HG02870 (cell line): ENCODE measurements around the gene SSR1.
"Not testable (repeated sequence)": the region's sequence is repeated elsewhere in the genome, so short reads cannot be mapped to it uniquely, and the experiment has no call there.

Experiments used
- ATAC-seq: cut with Tn5 transposase; IDR thresholded peaks from one replicate; pipeline ENCODE4 v1.9.1; 2021; ENCODE audit warnings: mild to moderate bottlenecking, moderate library complexity; ENCODE audit not compliant: unreplicated experiment

The SSR1 gene

GRCh38 chr6:7319406-7319805 lies 6.4 kb upstream of the SSR1 start:
- not testable (repeated sequence) for ATAC-seq

- no peak for ATAC-seq
These were observed 4.5 kb upstream of the SSR1 start for GRCh38 chr6:7317538-7317937.

DNA sequence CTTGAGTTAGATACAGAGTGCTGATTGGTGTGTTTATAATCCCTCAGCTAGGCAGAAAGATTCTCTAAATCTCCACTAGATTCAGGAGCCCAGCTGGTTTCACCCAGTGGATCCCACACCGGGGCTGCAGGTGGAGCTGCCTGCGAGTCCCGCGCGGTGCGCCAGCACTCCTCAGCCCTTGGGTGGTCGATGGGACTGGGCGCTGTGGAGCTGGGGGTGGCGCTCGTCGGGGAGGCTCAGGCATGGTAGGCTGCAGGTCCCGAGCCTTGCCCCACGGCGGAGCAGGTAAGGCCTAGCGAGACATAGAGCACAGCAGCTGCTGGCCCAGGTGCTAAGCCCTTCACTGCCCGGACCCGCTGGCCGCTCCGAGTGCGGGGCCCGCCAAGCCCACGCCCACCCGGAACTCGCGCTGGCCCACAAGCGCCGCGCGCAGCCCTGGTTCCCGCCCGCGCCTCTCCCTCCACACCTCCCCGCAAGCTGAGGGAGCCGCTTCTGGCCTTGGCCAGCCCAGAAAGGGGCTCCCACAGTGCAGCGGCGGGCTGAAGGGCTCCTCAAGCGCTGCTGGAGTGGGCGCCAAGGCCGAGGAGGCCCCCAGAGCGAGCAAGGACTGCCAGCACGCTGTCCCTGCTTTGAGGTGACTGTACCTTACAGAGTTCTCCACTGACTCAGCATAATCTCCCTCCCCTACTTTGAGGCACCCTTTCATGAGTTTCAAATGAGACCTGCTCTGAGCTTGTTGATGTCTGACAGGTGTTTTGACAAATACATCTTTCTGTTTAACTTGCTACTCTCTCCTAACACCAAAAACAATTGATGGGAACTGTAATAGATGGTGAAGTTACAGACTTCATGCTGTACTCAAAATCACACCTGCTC lies 3.9 kb upstream of the SSR1 start:
- ATAC-seq, result no peak

- ATAC-seq, result no peak
These were observed 3.0 kb upstream of the SSR1 start for GRCh38 chr6:7315948-7316365.

DNA sequence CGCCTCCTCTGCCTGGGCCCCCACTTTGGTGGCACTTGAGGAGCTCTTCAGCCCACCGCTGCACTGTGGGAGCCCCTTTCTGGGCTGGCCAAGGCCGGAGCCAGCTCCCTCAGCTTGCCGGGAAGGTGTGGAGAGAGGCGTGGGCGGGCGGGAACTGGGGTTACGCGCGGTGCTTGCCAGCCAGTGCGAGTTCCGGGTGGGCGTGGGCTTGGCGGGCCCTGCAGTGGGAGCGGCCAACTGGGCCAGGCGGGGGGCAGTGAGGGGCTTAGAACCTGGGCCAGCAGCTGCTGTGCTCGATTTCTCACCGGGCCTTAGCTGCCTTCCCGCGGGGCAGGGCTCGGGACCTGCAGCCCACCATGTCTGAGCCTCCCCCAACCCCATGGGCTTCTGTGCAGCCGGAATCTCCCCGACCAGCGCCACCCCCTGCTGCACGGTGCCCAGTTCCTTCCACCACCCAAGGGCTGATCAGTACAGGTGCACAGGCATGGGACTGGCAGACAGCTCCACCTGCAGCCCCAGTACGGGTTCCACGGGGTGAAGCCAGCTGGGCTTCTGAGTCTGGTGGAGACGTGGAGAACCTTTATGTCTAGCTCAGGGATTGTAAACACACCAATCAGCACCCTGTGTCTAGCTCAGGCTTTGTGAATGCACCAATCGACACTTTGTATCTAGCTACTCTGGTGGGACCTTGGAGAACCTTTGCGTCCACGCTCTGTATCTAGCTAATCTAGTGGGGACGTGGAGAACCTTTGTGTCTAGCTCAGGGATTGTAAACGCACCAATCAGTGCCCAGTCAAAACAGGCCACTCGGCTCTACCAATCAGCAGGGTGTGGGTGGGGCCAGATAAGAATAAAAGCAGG lies 2.3 kb upstream of the SSR1 start:
- ATAC-seq, result not testable (repeated sequence)

GRCh38 chr6:7314414-7314813 lies 1.4 kb upstream of the SSR1 start:
- no peak for ATAC-seq

DNA sequence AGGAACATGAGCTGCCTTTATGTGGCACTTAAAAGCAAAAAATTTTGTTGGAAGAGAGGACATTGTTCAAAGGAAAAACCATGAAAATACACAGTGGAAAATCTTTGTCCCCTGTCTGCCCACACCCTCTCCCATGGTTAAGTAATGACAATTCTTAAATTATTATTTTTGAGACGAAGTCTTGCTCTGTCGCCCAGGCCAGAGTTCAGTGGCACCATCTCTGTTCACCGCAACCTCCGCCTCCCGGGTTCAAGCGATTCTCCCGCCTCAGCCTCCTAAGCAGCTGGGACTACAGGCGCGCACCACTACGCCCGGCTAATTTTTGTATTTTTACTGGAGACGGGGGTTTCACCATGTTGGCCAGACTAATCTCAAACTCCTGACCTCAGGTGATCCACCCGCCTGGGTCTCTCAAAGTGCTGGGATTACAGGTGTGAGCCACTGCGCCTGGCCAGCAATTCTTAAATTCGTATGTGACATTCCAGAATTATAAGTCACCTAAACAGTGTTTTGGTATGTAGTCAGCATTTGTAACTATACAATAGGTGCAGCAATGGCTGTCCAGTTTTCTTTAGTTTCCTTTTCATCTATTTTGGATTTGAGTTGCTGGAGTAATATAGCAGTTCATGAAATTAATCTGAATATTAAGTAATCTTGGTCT lies 636 bp upstream of the SSR1 start:
- ATAC-seq, result no peak

DNA sequence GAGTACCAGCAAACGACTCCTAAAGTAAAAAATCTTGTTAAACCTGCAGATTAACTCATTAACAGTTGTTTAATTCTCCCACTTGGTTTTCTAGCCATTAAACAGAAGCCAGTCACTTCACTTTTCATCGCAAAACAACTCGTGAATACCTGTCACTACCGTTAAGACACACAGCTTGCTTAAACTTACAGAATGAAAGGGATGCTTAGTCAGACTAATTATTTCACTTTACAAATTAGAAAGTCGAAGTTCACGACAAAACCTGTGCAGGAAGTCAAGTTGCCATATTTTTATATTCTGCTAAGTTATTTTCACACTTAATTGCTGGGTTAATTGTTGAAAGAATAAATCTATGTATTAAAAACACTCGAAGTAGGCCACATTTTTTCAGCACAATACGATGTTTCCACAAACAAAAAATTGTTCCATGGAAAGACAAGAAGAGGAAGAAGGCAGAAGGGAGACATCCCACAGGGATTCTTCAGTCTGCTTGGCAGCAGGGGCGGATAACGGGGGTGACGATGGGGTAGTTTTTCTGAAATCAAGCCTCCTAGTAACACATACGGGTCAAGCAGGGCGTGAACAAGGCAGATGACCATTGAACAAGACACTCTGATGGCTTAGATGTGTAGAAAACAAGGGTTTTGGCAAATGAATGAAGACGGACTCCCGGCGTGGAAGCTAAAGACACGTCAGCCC lies 933 bp downstream of the SSR1 start:
- ATAC-seq, result peak; percentile 2

- ATAC-seq, result no peak
These were observed 1.8 kb downstream of the SSR1 start for GRCh38 chr6:7311176-7311575.

GRCh38 chr6:7309050-7309449 lies 3.9 kb downstream of the SSR1 start:
- no peak for ATAC-seq

- ATAC-seq, result no peak
These were observed 5.5 kb downstream of the SSR1 start for GRCh38 chr6:7307533-7307932.

DNA sequence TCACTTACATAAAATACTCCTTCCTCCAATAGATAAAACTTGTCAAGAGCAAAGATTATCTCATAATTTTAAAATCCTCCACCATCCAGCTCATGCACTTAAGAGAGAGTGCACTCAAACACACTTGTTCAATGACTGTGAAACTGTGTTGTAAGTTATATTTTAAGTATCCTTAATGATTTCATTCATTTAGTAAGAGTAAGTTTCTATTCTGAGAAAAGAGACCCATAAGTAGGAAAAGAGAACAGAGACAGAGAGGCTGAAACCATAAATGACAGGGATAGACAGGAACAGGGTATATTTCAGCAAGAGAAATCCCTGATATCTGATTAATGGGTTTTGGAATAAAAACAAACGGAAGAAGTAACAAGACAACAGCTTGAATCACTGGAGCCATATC lies 8.2 kb downstream of the SSR1 start:
- ATAC-seq, result no peak

GRCh38 chr6:7301702-7302101 lies 11.3 kb downstream of the SSR1 start:
- ATAC-seq, result no peak

DNA sequence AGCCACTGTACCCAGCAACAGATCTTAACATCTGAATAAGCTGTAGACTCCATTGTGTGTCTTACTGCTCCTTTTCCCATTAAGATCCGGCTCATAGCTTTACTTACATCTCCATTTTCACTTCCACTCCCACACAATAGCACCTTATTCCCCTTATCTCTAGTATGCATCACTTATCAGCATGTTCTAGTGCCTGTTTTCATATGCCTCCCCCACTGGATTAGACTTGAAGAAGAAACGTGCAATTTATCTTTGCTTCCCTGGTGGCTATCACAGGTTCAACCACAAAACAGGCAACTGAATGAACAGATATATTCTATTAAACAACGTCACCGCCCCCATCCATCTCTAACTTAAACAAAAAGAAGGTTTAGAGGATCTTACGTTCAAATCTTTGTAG lies 12.1 kb downstream of the SSR1 start:
- no peak for ATAC-seq

- no peak for ATAC-seq
These were observed 14.9 kb downstream of the SSR1 start for GRCh38 chr6:7298113-7298512.

- ATAC-seq, result no peak
These were observed 16.4 kb downstream of the SSR1 start for GRCh38 chr6:7296602-7297001.

GRCh38 chr6:7295916-7296315 lies 17.1 kb downstream of the SSR1 start:
- no peak for ATAC-seq

GRCh38 chr6:7292596-7293255 lies 20.3 kb downstream of the SSR1 start:
- ATAC-seq, result no peak

- no peak for ATAC-seq
These were observed 22.9 kb downstream of the SSR1 start for GRCh38 chr6:7290079-7290478.

DNA sequence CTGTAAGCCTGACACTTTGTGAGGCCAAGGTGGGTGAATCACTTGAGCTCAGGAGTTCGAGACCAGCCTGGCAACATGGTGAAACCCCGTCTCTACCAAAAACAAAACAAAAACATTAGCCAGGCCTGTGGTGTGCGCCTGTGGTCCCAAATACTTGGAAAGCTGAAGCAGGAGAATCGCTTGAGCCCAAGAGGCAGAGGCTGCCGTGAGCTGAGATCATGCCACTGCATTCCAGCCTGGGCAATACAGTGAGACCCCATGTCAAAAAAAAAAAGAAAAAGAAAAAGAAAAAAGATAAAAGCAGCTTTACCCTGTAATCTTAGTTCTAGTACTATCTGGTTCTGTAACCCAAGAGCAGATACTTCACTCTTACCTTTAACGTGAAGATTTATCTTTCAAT lies 27.6 kb downstream of the SSR1 start:
- no peak for ATAC-seq
